HEK293 (cell line): ENCODE measurements around the gene VAPA.

Source experiments
- CTCF ChIP-seq: fragments of 450-650 bp; formaldehyde crosslinking; IDR thresholded peaks from 2 replicates; pipeline ENCODE4 v1.5.1; 2016; ENCODE audit warnings: missing biosample characterization, missing genetic modification characterization
- KLF16 ChIP-seq: fragments of 450-650 bp; formaldehyde crosslinking; IDR thresholded peaks from 2 replicates; pipeline ENCODE4 v1.5.1; 2017; ENCODE audit warnings: missing biosample characterization, missing genetic modification characterization
- RBAK ChIP-seq: fragments of 450-650 bp; formaldehyde crosslinking; IDR thresholded peaks from 2 replicates; pipeline ENCODE4 v1.5.1; 2016; ENCODE audit warnings: missing biosample characterization, missing genetic modification characterization
- ZNF221 ChIP-seq: fragments of 450-650 bp; formaldehyde crosslinking; IDR thresholded peaks from 2 replicates; pipeline ENCODE4 v1.5.1; 2017; ENCODE audit warnings: missing biosample characterization, missing genetic modification characterization, borderline replicate concordance
- ZNF530 ChIP-seq: fragments of 450-650 bp; formaldehyde crosslinking; IDR thresholded peaks from 2 replicates; pipeline ENCODE4 v1.5.1; 2016; ENCODE audit warnings: low read depth, missing biosample characterization, missing genetic modification characterization

- TF ChIP-seq KLF16 (no peak), CTCF (tag by site-specific recombination) (no peak), ZNF221 (no peak), ZNF530 (tag by site-specific recombination) (no peak), RBAK (no peak)
Measured at GRCh38 chr18:9958861-9959399, 45.1 kb downstream of the VAPA start.
